ENCODE measurements around the gene SMAD3. TPM values are rescaled to one million over a fixed set of nuclear protein-coding genes. Genes with fewer than 3 reads are reported as not detected.

Gene SMAD3
- total RNA-seq, 6 experiments from 2014 or later, result 9.2 to 34.0 (median 14.4) TPM

- no peaks in the 10 kb centered on the region for H3K36me3 ChIP-seq
- ATAC-seq (no peak), DNase-seq (no peak)
- WGBS (ENCODE audit: insufficient coverage, low coverage, low lambda C conversion rate, missing lambda C conversion rate), result 65% methylated on average over 10 of the region's 12 CpGs
- TF ChIP-seq POLR2A (IDR thresholded peaks at IDR 0.05) (no peak), CTCF (IDR thresholded peaks at IDR 0.05) (no peak)
- no peak overlapping the region for H3K4me3 ChIP-seq
- intact Hi-C loops (cut with DNase I), result no loop called here
- no peaks in the 10 kb centered on the region for H3K27me3 ChIP-seq
- peaks cover 0 to 23% (median 5%) of the 10 kb centered on the region in 4 donors for H3K4me1 ChIP-seq
- H3K27ac ChIP-seq, result no peak overlapping the region
- H3K9me3 ChIP-seq, result no peaks in the 10 kb centered on the region
These were observed 32.4 kb upstream of the SMAD3 start for GRCh38 chr15:67033012-67033411.

DNA sequence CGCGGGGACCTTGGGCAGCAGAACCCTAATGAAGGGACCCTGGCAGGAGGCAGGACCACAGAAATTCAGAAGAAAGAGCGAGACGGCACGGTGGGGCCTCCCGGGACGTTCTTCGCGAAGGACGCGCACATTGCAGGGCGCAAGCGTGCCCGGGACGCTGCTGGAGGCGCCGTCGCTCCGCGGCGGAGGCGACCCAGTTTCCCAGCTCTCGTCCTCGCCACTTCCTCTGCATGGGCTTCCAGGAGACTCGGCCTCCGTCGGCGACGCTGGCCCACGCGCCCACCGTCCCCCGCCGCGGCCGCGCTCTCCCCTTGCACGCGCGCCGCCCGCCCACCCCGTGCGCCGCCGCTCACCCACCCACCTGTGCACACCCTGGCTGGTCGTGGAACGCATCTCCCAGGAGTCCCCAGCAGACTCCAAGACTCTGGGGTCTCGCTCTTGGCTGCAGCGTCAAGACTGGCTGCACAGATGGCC, 31.8 kb upstream of the SMAD3 start:
- TF ChIP-seq POLR2A (IDR thresholded peaks at IDR 0.05) (no peak), CTCF (IDR thresholded peaks at IDR 0.05) (no peak)
- ATAC-seq, result peak; percentile 9 to 25 (median 17)
- WGBS (ENCODE audit: insufficient coverage, low coverage, low lambda C conversion rate, missing lambda C conversion rate), result 20% methylated on average over 15 of the region's 50 CpGs
- Histone ChIP-seq H3K4me1 (peaks cover 0 to 29% (median 5%) of the 10 kb centered on the region in 4 donors), H3K9me3 (no peaks in the 10 kb centered on the region), H3K27me3 (no peaks in the 10 kb centered on the region), H3K36me3 (no peaks in the 10 kb centered on the region), H3K27ac (no peak overlapping the region), H3K4me3 (no peak overlapping the region)
- intact Hi-C loops (cut with DNase I), result no loop called here
- no peak for DNase-seq

GRCh38 chr15:67035886-67036285, 29.5 kb upstream of the SMAD3 start:
- WGBS (ENCODE audit: insufficient coverage, low coverage, low lambda C conversion rate, missing lambda C conversion rate), result 89% methylated on average over 3 of the region's 5 CpGs
- Histone ChIP-seq H3K4me3 (no peak overlapping the region), H3K27me3 (no peaks in the 10 kb centered on the region), H3K27ac (no peak overlapping the region), H3K4me1 (peaks cover 0 to 30% (median 9%) of the 10 kb centered on the region in 4 donors), H3K36me3 (no peaks in the 10 kb centered on the region), H3K9me3 (no peaks in the 10 kb centered on the region)
- ATAC-seq, result peak in 1 of 4 donors; percentile 5
- intact Hi-C loops (cut with DNase I), result no loop called here
- no peak for TF ChIP-seq CTCF (IDR thresholded peaks at IDR 0.05)
- no peak for TF ChIP-seq POLR2A (IDR thresholded peaks at IDR 0.05)
- no peak for DNase-seq

DNA sequence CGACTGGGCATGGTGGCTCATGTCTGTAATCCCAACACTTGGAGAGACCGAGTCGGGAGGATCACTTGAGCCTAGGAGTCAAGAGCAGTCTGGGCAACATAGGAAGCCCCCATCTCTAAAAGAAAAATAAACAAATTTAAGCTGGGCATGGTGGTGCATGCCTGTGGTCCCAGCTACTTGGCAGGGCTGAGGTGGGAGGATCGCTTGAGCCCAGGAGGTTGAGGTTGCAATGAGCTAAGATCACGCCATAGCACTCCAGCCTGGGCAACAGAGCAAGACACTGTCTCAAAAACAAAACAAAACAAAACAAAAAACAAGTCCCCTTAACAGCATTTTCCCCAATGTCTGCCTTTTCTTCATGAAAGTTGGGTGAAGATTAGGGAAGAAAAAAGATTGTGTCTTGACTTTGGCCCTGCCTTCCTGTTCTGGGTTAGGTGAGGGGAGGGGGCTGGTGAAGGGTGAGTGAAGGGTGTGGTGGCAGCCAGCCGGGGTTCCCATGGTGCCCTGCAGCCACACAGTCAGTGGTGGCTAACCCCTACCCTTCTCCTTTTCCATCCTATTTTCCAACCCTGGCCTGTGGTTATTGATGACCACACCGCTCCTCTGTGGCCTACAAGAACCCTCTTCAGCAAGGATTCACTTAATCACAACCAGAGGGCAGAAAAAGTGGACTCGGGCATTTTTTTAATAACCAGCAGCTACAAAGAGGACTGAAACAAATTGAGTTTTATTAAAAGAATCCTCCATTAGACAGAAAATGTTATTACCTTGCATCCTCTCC, 28.4 kb upstream of the SMAD3 start:
- H3K36me3 ChIP-seq, result no peaks in the 10 kb centered on the region
- H3K4me1 ChIP-seq, result peaks cover 0 to 29% (median 9%) of the 10 kb centered on the region in 4 donors
- no peak for DNase-seq
- TF ChIP-seq CTCF (IDR thresholded peaks at IDR 0.05) (no peak), POLR2A (IDR thresholded peaks at IDR 0.05) (no peak)
- H3K9me3 ChIP-seq, result no peaks in the 10 kb centered on the region
- intact Hi-C loops (cut with DNase I), result no loop called here
- ATAC-seq, result no peak
- WGBS (ENCODE audit: insufficient coverage, low coverage, low lambda C conversion rate, missing lambda C conversion rate), result 96% methylated on average over 8 of the region's 8 CpGs
- H3K27ac ChIP-seq, result no peak overlapping the region
- no peaks in the 10 kb centered on the region for H3K27me3 ChIP-seq
- no peak overlapping the region for H3K4me3 ChIP-seq
